Measurements from ENCODE around the gene AHDC1.

AHDC1 gene

GRCh38 chr1:27527890-27528817 lies 75.8 kb downstream of the AHDC1 start:
- ATAC-seq, result no peak
- TF ChIP-seq ARNTL (CRISPR knock-in tag; IDR thresholded peaks at IDR 0.05; ENCODE audit: borderline replicate concordance, low read depth), result no peak
- no peak for TF ChIP-seq GLIS3 (CRISPR knock-in tag; IDR thresholded peaks at IDR 0.05)
- no peak for TF ChIP-seq ZC3H10 (CRISPR knock-in tag; IDR thresholded peaks at IDR 0.05)
- TF ChIP-seq ZFP3 (CRISPR knock-in tag; IDR thresholded peaks at IDR 0.05), result no peak
- TF ChIP-seq ISL1 (CRISPR knock-in tag; IDR thresholded peaks at IDR 0.05), result no peak
- TF ChIP-seq CSRNP3 (CRISPR knock-in tag; IDR thresholded peaks at IDR 0.05), result no peak
- no peak for TF ChIP-seq SNAI2 (CRISPR knock-in tag; IDR thresholded peaks at IDR 0.05)
- no peak for TF ChIP-seq RARB (CRISPR knock-in tag; IDR thresholded peaks at IDR 0.05)
- TF ChIP-seq CSDC2 (CRISPR knock-in tag; IDR thresholded peaks at IDR 0.05), result no peak
- no peak for TF ChIP-seq POU6F1 (CRISPR knock-in tag; IDR thresholded peaks at IDR 0.05; ENCODE audit: borderline replicate concordance, low read depth)
- TF ChIP-seq CREB5 (CRISPR knock-in tag; IDR thresholded peaks at IDR 0.05; ENCODE audit: low read depth), result no peak
- no peak for TF ChIP-seq TSHZ2 (CRISPR knock-in tag; IDR thresholded peaks at IDR 0.05)
- TF ChIP-seq TOX (CRISPR knock-in tag; IDR thresholded peaks at IDR 0.05; ENCODE audit: borderline replicate concordance), result no peak
- no peak for TF ChIP-seq ZNF70 (CRISPR knock-in tag; IDR thresholded peaks at IDR 0.05)
- no peak for TF ChIP-seq OSR1 (CRISPR knock-in tag; IDR thresholded peaks at IDR 0.05)
- TF ChIP-seq ESRRG (CRISPR knock-in tag; IDR thresholded peaks at IDR 0.05), result no peak
- TF ChIP-seq ZFP30 (CRISPR knock-in tag; IDR thresholded peaks at IDR 0.05), result no peak
- TF ChIP-seq BACH2 (CRISPR knock-in tag; IDR thresholded peaks at IDR 0.05; ENCODE audit: borderline replicate concordance), result no peak
- TF ChIP-seq PATZ1 (CRISPR knock-in tag; IDR thresholded peaks at IDR 0.05; ENCODE audit: borderline replicate concordance), result no peak
- no peak for TF ChIP-seq ZNF565 (CRISPR knock-in tag; conservative IDR thresholded peaks at IDR 0.05; ENCODE audit: low read depth)

- ATAC-seq, result no peak
- TF ChIP-seq TSHZ2 (CRISPR knock-in tag; IDR thresholded peaks at IDR 0.05) (no peak), BACH2 (CRISPR knock-in tag; IDR thresholded peaks at IDR 0.05; ENCODE audit: borderline replicate concordance) (no peak), ISL1 (CRISPR knock-in tag; IDR thresholded peaks at IDR 0.05) (no peak), ZFP3 (CRISPR knock-in tag; IDR thresholded peaks at IDR 0.05) (no peak), ZFP30 (CRISPR knock-in tag; IDR thresholded peaks at IDR 0.05) (no peak), TCF4 (CRISPR knock-in tag; IDR thresholded peaks at IDR 0.05; ENCODE audit: borderline replicate concordance) (no peak), ZNF565 (CRISPR knock-in tag; conservative IDR thresholded peaks at IDR 0.05; ENCODE audit: low read depth) (no peak), RARB (CRISPR knock-in tag; IDR thresholded peaks at IDR 0.05) (no peak), ZNF70 (CRISPR knock-in tag; IDR thresholded peaks at IDR 0.05) (no peak), CSDC2 (CRISPR knock-in tag; IDR thresholded peaks at IDR 0.05) (no peak), ESRRG (CRISPR knock-in tag; IDR thresholded peaks at IDR 0.05) (no peak), ZNF8 (CRISPR knock-in tag; IDR thresholded peaks at IDR 0.05) (no peak), POU6F1 (CRISPR knock-in tag; IDR thresholded peaks at IDR 0.05; ENCODE audit: borderline replicate concordance, low read depth) (no peak), SNAI2 (CRISPR knock-in tag; IDR thresholded peaks at IDR 0.05) (no peak)
Measured at GRCh38 chr1:27527223-27527889, 76.6 kb downstream of the AHDC1 start.

Measured in SK-N-SH treated with all-trans-retinoic acid at 6 μM for 48 hours (cell line).